Measurements from ENCODE around the gene MRPS11.

- no peak for TF ChIP-seq CTCF (IDR thresholded peaks at IDR 0.05; ENCODE audit: insufficient read depth, low read length)
- no peak for TF ChIP-seq REST (IDR thresholded peaks at IDR 0.05; ENCODE audit: insufficient replicate concordance, low read depth)
- no peak for TF ChIP-seq SPI1 (IDR thresholded peaks at IDR 0.05; ENCODE audit: borderline replicate concordance, low read depth)
Observed at GRCh38 chr15:88525418-88525817, 57.9 kb downstream of the MRPS11 start.
